Measurements from ENCODE around the gene ANKRD13A.

DNA sequence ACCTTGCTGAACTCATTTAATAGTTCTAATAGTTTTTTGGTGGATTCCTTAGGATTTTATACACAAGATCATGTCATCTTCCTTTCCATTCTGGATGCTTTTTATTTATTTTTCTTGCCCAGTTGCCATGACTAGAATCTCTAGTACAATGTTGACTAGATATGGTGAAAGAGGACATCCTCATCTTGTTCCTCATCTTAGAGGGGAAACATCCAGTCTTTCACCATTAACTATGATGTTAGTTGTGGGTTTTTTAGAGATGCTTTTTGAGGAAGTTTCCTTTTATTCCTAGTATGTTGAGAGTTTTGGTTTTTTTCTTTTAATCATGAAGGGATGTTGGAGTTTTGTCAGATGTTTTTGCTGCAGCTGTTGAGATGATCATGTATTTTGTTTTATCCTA is 8.7 kb downstream of the ANKRD13A start:
- TF ChIP-seq EZH2 (IDR thresholded peaks at IDR 0.05; ENCODE audit: insufficient read depth, poor library complexity, severe bottlenecking) (no peak), EZH2phosphoT487 (IDR thresholded peaks at IDR 0.05; ENCODE audit: insufficient read depth, low read depth) (no peak)
